GM12878 (cell line): ENCODE results near the gene NRXN3. TPM values are rescaled to one million over a fixed set of nuclear protein-coding genes. Genes with fewer than 3 reads are reported as not detected.

Source experiments
- ATAC-seq: fragments of 200-7000 bp; cut with Tn5 transposase; 3 replicates; pipeline ENCODE4 v1.9.1; 2020; ENCODE audit warnings: mild to moderate bottlenecking, moderate library complexity
- BruUV-seq: library from RNA; stranded (reverse); fragments of 400-500 nt; replicated peaks from 2 replicates; lab custom pipeline; 2021; lab: Mats Ljungman, UMichigan
- CTCF ChIA-PET: fragments of 300-600 bp; sonication (Branson Sonifier 250); formaldehyde crosslinking; extraction: SDS; loops from one replicate; lab custom pipeline; 2021; ENCODE audit warnings: inconsistent platforms; lab: Yijun Ruan, JAX
- POLR2A ChIA-PET: fragments of 350-600 bp; formaldehyde crosslinking; extraction: SDS; loops from one replicate; lab custom pipeline; 2021; ENCODE audit warnings: inconsistent platforms; lab: Charles Lee
- RAD21 ChIA-PET: fragments of 300-600 bp; sonication (Branson Sonifier 250); formaldehyde crosslinking; loops from one replicate; lab custom pipeline; 2023; ENCODE audit warnings: antibody characterized with exemption; ENCODE audit not compliant: unreplicated experiment; lab: Charles Lee
- SMC1A ChIA-PET: fragments of 300-600 bp; sonication (Branson Sonifier 250); formaldehyde crosslinking; loops from one replicate; lab custom pipeline; 2023; ENCODE audit not compliant: unreplicated experiment, uncharacterized antibody; lab: Charles Lee
- DNase-seq: peaks from one replicate; pipeline ENCODE4 v3.0.0-alpha.2; 2011; ENCODE audit warnings: low read depth, low spot score
- FAIRE-seq: peaks from 3 replicates; lab custom pipeline; 2011; peaks lifted over from hg19 to GRCh38; lab: Jason Lieb, UNC
- H2AFZ ChIP-seq: 2 replicates; pipeline ENCODE4 v1.6.0; 2011; ENCODE audit warnings: low read depth, low read length, control low read depth; ENCODE audit not compliant: control insufficient read depth
- H3K27ac ChIP-seq: 2 replicates; pipeline ENCODE4 v1.5.1; 2011; ENCODE audit warnings: control low read depth; ENCODE audit not compliant: control insufficient read depth, insufficient read depth
- H3K27me3 ChIP-seq, 2 experiments: replicated peaks in 1 of 2; 2 replicates each; pipeline versions ENCODE4 v1.6.0 to v1.6.1; 2011; ENCODE audit warnings: low read length in 1 of 2; ENCODE audit not compliant: control insufficient read depth in 2 of 2, insufficient read depth in 2 of 2
- H3K36me3 ChIP-seq, 2 experiments: 2 replicates each; pipeline ENCODE4 v1.5.1; 2011; ENCODE audit warnings: low read length in 1 of 2; ENCODE audit not compliant: control insufficient read depth in 2 of 2, insufficient read depth in 2 of 2
- H3K4me1 ChIP-seq: 2 replicates; pipeline ENCODE4 v1.6.1; 2011; ENCODE audit warnings: mild to moderate bottlenecking, low read length, moderate library complexity, mixed read lengths; ENCODE audit not compliant: control insufficient read depth, insufficient read depth
- H3K4me2 ChIP-seq: 2 replicates; pipeline ENCODE4 v1.6.0; 2011; ENCODE audit warnings: control low read depth; ENCODE audit not compliant: control insufficient read depth, insufficient read depth
- H3K4me3 ChIP-seq: fragments of 200-600 bp; sonication (generic); 2 replicates; pipeline ENCODE4 v1.5.1; 2016
- H3K79me2 ChIP-seq: 2 replicates; pipeline ENCODE4 v1.6.0; 2011; ENCODE audit warnings: low read length; ENCODE audit not compliant: control insufficient read depth, insufficient read depth
- H3K9ac ChIP-seq: 2 replicates; pipeline ENCODE4 v1.8.0; 2011; ENCODE audit warnings: low read length, control low read depth, mixed read lengths; ENCODE audit not compliant: control insufficient read depth, insufficient read depth
- H3K9me3 ChIP-seq: replicated peaks from 3 replicates; pipeline ENCODE4 v1.5.1; 2011; ENCODE audit warnings: mild to moderate bottlenecking, low read length; ENCODE audit not compliant: control insufficient read depth, insufficient read depth
- H4K20me1 ChIP-seq: 2 replicates; pipeline ENCODE4 v1.6.0; 2011; ENCODE audit not compliant: control insufficient read depth, insufficient read depth
- EP300 ChIP-seq, 2 experiments: fragments of 150-350 bp in 1 of 2; IDR thresholded peaks; 2 replicates each; pipeline ENCODE4 v1.6.1; 2011 to 2012; ENCODE audit warnings: low read depth in 2 of 2, low read length in 2 of 2, borderline replicate concordance in 1 of 2, improper control_type of control experiment in 1 of 2, inconsistent platforms in 1 of 2; ENCODE audit not compliant: control insufficient read depth in 1 of 2
- FOXM1 ChIP-seq: IDR thresholded peaks from 2 replicates; pipeline ENCODE4 v1.6.1; 2012; ENCODE audit warnings: low read depth, mild to moderate bottlenecking, inconsistent platforms, low read length, moderate library complexity
- KLF5 ChIP-seq: fragments of 450-650 bp; IDR thresholded peaks from 2 replicates; pipeline ENCODE4 v1.6.1; 2014; ENCODE audit warnings: mild to moderate bottlenecking; ENCODE audit not compliant: partially characterized antibody
- MTA3 ChIP-seq: IDR thresholded peaks from 2 replicates; pipeline ENCODE4 v1.6.1; 2012; ENCODE audit warnings: low read length, inconsistent platforms, borderline replicate concordance
- ZSCAN29 ChIP-seq: fragments of 450-650 bp; IDR thresholded peaks from 2 replicates; pipeline ENCODE4 v1.6.1; 2017; ENCODE audit warnings: mild to moderate bottlenecking, moderate library complexity
- WGBS: methylation state at CpG from one replicate; pipeline ENCODE4 v1.1.6; 2016; ENCODE audit warnings: low lambda C conversion rate; ENCODE audit not compliant: insufficient replicate concordance, insufficient coverage; ENCODE audit errors: missing lambda C conversion rate; 5-methylcytosine and 5-hydroxymethylcytosine counted together
- in situ Hi-C: fragments of 300-500 bp; cut with MboI; formaldehyde crosslinking; loops from 9 replicates; pipeline ENCODE4 v1.14.3; 2018; ENCODE audit warnings: mixed read lengths
- intact Hi-C: fragments of 100-400 bp; cut with micrococcal nuclease; formaldehyde crosslinking; loops from one replicate; pipeline ENCODE4 v1.14.2; 2022; ENCODE audit not compliant: unreplicated experiment
- polyA plus RNA-seq, 11 experiments: library from polyadenylated mRNA; depleted of rRNA in 4 of 11; unstranded in 6 of 11; stranded (reverse) in 5 of 11; fragments of >200 nt; fragmentation: Nextera tagmentation in 4 of 11; fragmentation: Illumina TruSeq in 1 of 11; extraction: Ambion mirVana in 4 of 11; extraction: Trizol in 1 of 11; gene quantifications; 1 replicate in 1 of 11; 2 replicates in 10 of 11; pipeline versions ENCODE4 v1.2.1 to v1.2.3, GENCODE V29; 2011 to 2016; ENCODE audit warnings: inconsistent platforms in 2 of 11, missing spikeins in 2 of 11, low read depth in 1 of 11
- total RNA-seq, 4 experiments: library from RNA; depleted of rRNA in 3 of 4; stranded (reverse); fragments of >200 nt in 3 of 4; fragmentation: Illumina TruSeq in 1 of 4; extraction: Trizol in 1 of 4; gene quantifications; 2 replicates each; pipeline versions ENCODE4 v1.2.1 to v1.2.3, GENCODE V29; 2013 to 2021
- TF ChIP-seq, protein P1 (sequence below): IDR thresholded peaks from 2 replicates; pipeline ENCODE4 v1.6.1; 2011; ENCODE audit warnings: low read depth, mild to moderate bottlenecking, low read length, moderate library complexity, borderline replicate concordance; ENCODE audit errors: extremely low read depth

The NRXN3 gene
- total and polyA plus RNA-seq, 10 of the 15 experiments (the other 5 are each of a cell fraction or from before 2014, with no cell fraction given): 0.52 to 3.3 (median 1.4) TPM

DNA sequence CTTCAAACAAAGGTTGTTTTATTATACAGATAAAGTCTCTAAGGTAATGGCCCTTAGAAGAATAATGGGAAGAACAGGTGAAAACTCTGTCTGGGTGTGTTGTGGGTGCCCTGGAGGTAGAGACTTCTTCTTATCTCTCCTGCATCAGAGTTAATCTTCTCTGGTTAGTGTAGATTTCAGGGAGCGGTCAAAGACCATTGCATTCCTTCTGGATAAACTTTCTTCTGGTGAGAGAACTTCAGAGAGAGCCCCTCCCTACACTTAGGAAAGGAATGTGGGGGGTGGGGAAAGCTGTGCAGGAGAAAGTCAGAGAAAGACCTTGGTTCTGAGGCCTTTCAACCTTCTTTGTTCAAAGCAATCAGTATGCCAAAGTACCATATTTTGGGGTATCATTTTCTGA lies 1382.6 kb downstream of the NRXN3 start:
- H3K4me3 ChIP-seq: no peak overlapping the region
- H3K4me1 ChIP-seq: no peaks in the 10 kb centered on the region
- POLR2A ChIA-PET: no interaction called here
- H3K27ac ChIP-seq: no peak overlapping the region
- intact Hi-C loops (no loop called here), in situ Hi-C loops (no loop called here)
- RAD21 ChIA-PET: no interaction called here
- H3K36me3 ChIP-seq: no peaks in the 10 kb centered on the region
- ATAC-seq (no peak), FAIRE-seq (no peak), DNase-seq (no peak)
- no peak for TF ChIP-seq MTA3
- no peak for TF ChIP-seq KLF5
- TF ChIP-seq EP300 (IDR thresholded peaks at IDR 0.05; ENCODE audit: borderline replicate concordance in 1 of 2, control insufficient read depth in 1 of 2, low read depth in 2 of 2, low read length in 2 of 2): no peak
- TF ChIP-seq FOXM1: no peak
- TF ChIP-seq, protein P1, sequence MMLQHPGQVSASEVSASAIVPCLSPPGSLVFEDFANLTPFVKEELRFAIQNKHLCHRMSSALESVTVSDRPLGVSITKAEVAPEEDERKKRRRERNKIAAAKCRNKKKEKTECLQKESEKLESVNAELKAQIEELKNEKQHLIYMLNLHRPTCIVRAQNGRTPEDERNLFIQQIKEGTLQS: no peak
- H3K79me2 ChIP-seq: no peaks in the 10 kb centered on the region
- H3K9me3 ChIP-seq: no peaks in the 10 kb centered on the region; the same call in 2 of the 3 replicates
- H2AFZ ChIP-seq: no peak overlapping the region
- CTCF ChIA-PET: interaction anchor here (1.3 kb wide), 1 partner anchor 10 kb away, joined by 4 read pairs; no protein-coding TSS in a partner anchor
- no peaks in the 10 kb centered on the region for H4K20me1 ChIP-seq
- H3K4me2 ChIP-seq: no peak overlapping the region
- BruUV-seq: no TSS peak
- SMC1A ChIA-PET: no interaction called here
- no peaks in the 10 kb centered on the region for H3K27me3 ChIP-seq
- WGBS: 8% methylated on average over 1 of the region's 1 CpG
- H3K9ac ChIP-seq: no peak overlapping the region

DNA sequence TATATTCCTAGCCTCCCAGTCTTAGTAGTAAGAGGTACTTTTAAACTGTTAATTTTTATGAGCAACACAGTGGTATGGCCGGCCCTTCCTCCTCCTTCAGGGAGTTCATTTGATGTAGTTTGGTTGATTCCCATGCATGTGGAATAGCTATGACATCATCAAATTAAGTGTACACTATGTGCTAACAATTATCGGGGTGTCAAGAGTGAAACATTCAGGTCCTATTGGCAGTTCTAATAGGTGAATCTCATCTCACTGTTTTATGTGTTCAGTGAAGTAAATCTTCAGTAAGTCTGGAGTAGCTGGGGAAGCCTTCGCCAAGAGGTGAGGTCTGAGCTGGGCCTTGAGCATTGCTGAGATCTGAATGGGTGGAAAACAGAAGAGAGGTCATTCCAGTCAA lies 1384.6 kb downstream of the NRXN3 start:
- POLR2A ChIA-PET: no interaction called here
- Histone ChIP-seq H3K4me2 (no peak overlapping the region), H3K27me3 (no peaks in the 10 kb centered on the region), H3K4me1 (no peaks in the 10 kb centered on the region), H3K79me2 (no peaks in the 10 kb centered on the region), H3K27ac (no peak overlapping the region), H3K36me3 (no peaks in the 10 kb centered on the region), H4K20me1 (no peaks in the 10 kb centered on the region), H3K9ac (no peak overlapping the region), H3K4me3 (no peak overlapping the region), H3K9me3 (no peaks in the 10 kb centered on the region; the same call in 2 of the 3 replicates), H2AFZ (no peak overlapping the region)
- FAIRE-seq: no peak
- ATAC-seq: no peak
- in situ Hi-C loops: no loop called here
- RAD21 ChIA-PET: no interaction called here
- CTCF ChIA-PET: no interaction called here
- DNase-seq: no peak
- SMC1A ChIA-PET: no interaction called here
- TF ChIP-seq ZSCAN29: no peak
- WGBS: 35% methylated on average over 3 of the region's 3 CpGs
- intact Hi-C loops: no loop called here
- no TSS peak for BruUV-seq
